NK-92 treated with Interleukin-12 subunit alpha and Interleukin-12 subunit beta, amount 100 ng/mL, for 24 hours (cell line): ENCODE data around the gene DAB2IP.
"Not testable (repeated sequence)": the region's sequence is repeated elsewhere in the genome, so short reads cannot be mapped to it uniquely, and the experiment has no call there.

Source experiments
- DNase-seq: peaks from one replicate; lab custom pipeline; 2025; lab: John Stamatoyannopoulos, UW

DAB2IP gene

DNA sequence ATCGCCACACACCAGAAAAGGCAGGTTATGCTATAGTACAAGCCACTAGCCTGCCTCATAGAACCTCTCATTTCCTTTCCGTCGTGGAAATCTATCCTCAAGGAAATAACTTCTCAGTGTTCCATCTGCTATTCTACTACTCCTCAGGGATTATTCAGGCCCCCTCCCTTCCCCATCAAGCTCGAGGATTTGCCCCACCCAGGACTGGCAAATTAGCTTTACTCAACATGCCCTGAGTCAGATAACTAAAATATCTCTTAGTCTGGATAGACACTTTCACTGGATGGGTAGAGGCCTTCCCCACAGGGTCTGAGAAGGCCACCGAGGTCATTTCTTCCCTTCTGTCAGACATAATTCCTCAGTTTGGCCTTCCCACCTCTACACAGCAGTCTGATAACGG, 142.9 kb downstream of the DAB2IP start:
- not testable (repeated sequence) for DNase-seq

DNA sequence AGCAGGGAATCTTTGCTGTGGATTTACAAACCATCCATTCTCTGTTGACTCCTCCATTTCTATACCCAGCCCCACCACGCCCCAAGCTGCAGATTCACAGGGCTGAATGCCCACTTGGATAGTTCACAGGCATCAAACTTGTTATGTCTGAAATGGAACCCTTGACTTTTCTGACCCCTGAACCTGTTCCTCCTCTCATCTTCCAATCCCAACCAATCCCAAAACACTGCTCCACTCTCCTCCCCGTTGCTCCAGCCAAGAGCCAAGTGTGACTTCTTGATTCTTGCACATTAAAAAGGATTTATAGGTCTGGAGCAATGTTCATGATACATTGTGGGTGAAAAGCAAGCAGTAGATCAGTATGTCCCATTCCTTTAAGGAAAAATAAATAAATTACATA, 145.6 kb downstream of the DAB2IP start:
- no peak for DNase-seq

DNA sequence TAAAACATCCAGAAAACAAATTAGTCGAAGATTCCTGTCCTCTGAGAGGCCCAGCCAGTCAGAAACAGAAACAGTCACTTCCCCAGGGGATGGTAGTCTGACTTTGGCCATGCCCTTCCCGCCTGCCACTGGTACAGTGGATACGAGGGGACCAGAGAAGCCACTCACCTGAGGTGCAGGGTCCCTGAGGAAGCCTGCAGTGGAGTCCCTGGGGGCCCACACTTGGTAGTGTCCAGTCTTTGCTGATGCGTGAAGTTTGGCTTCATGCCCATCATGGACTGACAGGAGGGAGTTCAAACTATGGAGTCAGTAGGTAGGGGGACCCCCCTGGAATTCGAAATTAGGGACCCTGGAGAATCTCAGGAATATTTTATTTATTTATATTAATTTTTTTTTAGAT, 147.5 kb downstream of the DAB2IP start:
- no peak for DNase-seq

DNA sequence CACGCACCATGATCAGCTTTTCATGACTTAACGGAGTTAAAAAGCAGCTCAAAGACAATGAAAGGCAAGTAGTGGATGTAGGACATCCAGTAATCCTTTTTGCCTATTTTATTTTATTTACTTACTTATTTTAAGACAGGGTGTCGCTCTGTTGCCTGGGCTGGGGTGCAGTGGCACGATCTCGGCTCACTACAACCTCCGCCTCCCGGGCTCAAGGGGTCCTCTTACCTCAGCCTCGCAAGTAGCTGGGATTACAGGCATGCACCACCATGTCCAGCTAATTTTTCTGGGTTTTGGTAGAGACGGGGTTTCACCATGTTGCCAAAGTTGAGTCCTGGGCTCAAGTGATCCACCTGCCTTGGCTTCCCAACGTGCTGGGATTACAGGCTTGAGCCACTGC, 148.9 kb downstream of the DAB2IP start:
- DNase-seq = no peak

DNA sequence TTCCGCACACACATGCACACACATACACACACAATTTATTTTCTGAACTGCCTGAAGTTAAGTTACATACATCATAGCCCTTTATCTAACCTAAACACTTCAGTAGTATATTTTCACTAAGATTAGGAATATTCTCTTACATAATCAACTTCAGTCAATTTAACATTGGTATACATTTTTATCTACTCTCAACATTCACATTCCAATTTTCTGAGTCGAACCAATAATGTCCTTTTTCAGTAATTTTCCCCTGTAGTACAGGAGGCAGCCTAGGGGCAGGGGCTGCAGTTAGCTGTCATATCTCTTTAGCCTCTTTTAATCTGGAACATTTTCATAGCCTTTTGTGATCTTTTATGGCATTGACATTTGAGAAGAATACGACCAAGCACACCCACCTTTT, 150.1 kb downstream of the DAB2IP start:
- DNase-seq = no peak

DNA sequence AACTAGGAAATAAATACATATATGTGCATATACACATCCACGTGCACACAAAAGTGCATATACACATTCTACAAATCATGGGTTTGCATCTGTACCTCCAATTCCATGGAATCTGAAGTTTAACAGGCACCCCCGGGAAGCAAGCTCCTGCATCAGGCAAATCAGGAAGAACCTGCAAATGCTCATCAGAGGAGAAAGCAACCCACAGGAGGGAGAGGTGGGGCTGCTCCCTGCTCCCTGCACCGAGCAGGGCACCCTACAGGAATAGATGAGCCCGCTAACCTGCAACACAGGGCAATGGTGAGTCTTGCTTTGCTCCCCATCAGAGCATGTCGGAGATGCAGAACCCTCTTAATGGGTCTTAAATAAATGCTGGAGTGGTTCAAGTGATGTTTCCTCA, 151.3 kb downstream of the DAB2IP start:
- DNase-seq = no peak

DNA sequence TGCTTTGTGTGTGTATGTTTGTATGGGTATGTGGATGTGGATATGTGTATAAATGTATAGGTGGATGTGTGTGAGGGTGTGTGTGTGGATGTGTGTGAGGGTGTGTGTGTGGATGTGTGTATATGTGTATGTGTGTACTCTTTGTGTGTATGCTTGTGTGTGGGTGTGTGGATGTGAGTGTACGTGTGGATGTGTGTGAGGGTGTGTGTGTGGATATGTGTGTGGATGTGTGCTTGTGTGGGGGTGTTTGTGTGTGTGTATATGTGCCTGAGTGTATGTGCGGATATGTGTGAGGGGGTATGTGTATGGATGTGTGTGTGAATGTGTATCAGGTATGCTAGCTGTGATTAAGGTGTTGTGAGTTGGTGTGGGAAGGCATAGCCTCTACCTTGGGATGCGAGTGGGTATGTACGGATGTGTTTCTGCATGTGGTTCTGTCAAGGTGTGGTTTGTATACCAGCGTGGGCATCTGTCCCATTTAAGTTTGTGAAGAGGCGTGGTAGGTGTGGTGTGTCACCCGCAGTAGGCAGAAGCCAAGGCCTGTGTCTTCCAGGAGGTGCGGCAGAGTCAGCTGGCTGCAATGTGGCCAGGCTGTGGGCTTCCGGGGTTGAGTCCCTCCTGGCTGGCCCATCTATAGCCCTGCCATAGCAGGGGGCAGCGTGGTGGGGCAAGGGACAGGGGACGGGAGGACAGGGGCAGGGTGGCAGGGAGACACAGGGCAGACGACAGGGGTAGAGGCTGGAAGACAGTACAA, 155.8 kb downstream of the DAB2IP start:
- DNase-seq = no peak

DNA sequence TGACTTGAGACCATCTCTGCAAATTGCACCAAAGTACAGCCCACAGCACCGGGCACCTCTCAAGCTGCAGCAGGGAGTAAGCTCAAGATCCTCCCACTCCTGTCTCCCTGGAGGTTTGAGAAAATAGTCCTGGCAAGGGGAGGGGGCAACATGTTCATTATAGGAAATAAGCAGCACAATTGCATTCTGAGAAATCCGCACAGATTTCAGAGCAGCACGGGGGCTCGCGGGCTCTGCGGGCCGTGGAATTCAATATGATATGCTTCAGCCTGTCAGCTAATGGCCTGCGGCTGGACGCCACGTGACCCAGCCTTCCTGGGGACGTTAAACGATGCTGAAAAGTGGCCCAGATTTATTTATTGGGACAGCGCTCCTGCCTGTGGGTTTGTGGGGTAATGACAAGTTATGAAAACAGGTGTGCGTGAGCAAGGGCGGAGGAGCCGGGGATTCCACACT, 156.4 kb downstream of the DAB2IP start:
- no peak for DNase-seq

DNA sequence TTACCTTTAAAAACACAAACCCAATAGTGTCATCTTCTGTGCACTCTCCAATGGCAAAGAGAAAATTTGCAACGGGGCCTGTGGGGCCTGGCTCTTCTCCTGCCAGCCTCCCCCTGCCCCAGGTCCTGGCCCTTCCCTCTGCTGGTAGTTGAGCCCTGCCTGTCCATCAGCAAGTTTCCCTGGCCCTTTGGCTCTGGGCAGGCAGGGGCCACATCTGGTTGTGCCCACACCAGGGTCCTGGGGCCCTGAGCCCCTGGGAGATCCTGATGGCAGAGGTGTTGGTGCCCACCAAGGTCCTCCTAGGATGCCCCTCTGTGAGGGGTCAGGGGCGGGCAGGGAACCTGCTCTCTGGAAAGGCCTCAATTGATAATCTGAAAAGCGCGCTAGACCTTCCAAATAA, 157.3 kb downstream of the DAB2IP start:
- DNase-seq = no peak

DNA sequence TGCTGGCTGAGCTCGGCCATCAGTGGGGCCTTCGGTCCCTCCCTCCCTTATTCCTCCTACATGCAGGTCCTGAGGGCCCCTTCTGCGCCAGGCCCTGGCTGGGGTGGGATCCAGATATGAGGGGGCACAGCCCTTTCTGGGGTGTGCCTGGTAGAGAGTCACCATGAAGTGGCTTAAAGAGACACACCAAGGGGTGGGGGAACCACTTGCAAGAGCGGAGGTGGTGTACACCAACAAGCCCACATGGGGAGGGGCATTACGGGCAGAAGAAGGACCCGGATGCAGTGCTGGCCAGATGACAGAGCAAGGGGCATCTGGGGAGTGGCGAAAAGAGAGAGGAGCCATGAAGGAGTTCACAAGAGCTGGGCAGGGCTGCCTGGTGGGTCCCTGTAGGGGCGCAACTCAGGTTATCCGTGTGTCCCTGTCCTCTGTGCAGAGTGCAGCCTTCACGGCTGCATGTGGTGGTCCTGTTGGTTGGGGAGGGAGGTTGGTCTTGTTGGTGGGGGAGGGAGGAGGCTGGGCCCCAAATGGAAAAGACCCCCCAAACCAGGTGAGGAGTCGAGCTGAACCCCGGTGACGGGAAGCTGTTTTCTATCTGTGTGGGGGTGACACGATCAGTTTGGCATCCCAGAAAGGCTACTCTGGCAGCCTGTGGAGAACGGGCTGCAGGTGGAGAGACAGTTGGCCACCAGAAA, 158.1 kb downstream of the DAB2IP start:
- DNase-seq = no peak

DNA sequence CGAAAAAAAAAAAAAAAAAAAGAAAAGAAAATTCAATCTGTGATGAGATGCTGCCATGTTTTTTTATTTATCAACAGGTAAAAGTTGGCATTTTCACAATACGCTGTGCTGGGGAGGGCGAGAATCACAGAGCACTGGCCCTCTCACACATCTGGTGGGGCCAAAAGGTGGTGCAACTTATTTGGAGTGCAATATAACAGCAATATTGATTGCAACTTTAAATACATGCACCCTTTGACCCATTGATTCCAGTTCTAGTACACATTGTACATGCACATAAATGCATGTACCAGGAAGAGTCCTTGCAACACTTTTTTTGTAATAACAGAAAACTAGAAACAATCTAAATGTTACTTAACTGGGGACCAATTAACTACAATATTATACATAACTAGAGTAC, 159.1 kb downstream of the DAB2IP start:
- no peak for DNase-seq

DNA sequence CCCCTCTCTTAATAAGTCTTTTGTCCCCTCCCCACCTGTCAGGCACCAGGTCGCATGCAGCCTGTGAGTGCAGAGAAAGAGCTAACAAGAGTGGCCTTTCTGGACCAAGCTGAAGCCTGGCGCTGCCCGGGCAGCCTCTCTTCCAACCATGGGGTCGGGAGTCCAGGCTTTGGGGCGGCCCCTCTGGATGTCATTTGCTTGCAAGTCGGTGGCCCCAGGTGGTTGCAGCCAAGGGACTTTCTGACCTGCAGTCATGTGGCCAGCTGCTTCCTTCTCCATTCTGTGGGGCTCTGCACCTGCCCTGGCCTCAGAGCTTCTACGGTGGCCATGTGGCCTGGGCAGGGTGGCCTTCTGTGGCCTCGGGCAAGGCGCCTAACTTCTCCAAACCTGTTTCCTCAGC, 159.7 kb downstream of the DAB2IP start:
- no peak for DNase-seq

DNA sequence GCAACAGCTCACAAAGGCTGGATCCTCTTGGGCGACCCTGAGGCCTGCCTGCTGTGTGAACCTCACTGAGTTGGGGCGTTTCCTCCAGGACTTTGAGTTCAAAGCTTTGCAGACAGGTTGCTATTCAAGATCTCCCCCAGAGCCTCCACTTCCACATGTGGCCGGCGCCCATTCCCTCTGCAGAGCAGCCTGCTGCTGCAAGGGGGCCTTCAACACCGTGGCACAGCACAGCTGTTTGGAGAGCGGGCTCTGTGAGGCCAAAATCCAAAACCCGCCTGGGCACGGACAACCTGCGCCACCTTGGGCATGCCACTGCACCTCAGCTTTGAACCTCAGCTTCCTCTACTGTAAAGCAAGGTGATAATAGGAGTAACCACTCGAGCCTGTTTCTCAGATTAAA, 160.3 kb downstream of the DAB2IP start:
- DNase-seq = no peak

DNA sequence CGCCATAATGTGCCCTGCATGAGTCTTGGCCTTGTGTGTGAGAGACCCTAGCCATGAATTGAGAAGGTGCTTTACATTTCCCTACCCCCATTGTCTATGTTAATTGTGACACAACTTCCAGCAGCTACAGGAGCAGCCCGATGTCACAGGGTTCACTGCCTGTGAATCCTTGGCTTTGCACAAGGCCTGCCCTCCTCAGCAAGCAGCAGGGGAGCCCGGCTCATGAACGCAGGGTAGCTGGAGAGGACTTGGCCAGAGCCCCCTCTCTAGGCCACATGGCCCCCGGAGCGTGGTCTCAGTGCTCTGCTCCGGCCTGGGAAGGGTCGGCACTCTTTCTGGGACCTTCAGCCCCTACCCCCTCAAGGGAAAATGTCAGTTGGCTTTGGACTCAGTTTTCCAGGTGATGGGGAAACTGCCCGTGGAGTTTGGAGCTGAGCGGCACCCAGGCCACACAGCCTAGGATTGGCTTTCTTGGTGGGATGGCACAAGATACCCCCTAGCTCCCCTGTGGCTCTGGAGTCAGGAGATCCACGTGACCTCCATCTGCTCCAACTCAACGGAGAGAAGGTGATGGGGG, 160.8 kb downstream of the DAB2IP start:
- no peak for DNase-seq

DNA sequence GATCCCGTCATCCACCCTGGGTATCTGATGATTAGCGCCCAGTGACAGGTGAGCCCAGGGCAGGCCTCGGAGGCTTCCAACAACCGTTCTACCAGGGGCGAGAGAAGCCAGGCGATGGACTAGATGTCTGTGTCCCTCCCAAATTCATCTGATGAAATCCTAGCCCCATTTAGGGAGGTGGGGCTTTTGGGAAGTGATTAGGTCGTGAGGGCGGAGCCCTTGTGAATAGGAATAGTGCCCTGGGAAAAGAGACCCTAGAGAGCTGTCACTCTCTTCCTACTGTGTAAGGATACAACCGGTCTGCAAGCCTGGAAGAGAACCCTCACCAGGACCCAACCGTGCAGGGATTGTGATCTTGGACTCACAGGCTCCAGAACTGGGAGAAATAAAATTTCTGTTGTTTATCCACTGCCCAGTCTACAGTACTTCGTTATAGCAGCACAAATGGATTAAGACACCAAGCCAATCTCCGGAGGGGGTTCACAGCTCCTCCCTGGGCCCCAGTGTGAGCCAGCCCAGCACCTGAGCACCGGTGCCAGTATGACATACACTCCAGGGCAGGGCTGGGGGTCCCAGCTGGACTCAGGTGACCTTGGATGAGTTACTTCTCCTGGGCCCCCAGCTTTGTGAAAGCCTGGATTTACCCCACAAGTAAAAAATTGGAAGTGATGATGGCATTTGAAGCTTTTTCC, 162.2 kb downstream of the DAB2IP start:
- DNase-seq = no peak

DNA sequence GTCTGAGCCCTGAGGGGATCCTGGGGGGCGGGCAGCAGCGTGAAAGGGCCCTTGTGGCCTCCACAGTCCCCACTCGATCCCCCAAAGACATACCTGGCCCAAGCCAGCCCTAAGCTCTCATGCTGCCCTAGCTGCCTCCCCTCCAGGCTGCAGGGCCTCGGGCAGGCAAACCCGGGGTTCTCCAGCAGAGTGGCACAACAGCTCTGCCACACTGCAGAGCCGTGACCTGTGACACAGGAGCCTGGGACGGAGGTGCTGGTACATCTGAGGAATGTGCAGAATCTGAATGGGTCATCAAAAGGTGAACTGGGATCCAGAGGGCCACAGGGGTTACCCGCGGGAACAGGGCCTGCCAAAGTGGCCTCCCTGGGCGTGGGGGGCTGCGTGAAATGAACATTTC, 163.2 kb downstream of the DAB2IP start:
- DNase-seq = no peak

DNA sequence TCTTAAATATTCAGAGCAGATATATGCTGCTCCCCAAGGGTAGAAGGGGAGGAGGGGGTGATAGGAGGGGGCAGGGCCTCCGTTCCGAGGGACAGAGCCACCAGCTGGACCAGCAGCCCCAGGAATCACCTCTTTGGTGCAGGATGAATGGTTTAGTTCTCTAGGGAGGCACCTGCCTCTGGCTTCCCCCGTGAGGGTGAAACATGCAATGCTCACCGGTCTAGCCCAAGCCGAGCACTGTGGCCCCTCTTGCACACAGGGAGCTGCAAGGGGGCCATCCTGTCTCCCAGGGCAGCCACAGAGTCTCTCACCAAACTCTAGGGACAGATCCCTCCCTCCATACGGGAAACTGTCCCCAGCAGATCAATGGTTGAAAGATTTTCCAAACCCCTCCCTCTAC, 163.7 kb downstream of the DAB2IP start:
- DNase-seq = no peak

DNA sequence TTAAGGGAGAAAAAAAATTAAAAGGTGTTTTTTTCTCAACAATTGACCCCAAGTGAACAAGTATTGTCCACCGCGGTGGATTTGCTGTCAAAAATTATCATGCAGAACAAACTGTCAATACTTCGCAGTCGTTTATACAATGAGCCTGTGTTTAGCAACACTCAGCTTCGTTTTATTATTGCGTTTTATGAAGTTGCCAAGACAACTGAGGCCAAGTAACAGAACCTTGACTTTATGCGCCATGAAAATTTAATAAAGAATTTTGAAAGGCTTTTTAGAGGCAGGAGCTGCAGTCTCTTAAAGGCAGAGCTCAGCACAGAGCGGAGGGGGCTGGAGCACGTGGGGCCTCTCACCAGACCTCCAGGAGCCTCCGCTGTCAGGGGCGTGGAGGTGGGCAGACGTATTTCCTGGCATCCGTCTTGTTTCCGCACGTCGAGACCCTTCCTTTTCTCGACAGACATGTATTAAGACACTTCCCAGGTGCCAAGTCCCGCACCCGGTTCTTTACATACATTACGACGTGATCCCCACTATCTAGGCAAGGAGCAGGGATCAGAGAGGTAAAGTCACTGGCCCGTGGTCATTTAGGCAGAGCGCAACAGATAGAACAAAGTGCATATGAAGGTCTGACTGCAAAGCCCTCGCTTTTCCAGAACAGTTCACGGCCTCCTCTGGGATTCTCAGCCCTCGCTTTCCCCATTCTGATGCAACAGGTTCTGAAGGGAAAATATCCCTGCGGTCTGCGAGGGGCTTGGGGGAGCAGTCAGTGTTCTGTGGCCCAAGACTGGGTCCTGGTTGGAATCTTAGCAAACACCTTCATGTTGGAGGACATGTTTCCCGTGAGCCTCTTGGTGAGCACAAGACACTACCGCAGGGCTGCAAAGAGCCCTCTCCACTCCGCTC, 164.4 kb downstream of the DAB2IP start:
- no peak for DNase-seq

DNA sequence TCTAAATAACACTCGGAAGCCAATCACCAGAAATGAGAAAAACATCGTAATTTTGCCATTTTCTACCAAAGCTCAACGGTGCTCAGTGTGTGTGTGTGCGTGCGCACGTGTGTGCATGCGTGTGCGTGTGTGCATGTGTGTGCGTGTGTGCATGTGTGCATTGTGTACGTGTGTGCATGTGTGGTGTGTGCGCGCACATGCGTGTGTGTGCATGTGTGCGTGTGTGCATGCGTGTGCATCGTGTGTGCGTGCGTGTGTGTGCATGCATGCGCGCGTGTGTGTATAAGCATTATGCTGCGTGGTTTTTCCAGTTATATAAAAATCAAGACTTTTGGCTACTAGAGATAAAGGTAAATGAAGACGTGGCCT, 165.0 kb downstream of the DAB2IP start:
- DNase-seq = no peak

DNA sequence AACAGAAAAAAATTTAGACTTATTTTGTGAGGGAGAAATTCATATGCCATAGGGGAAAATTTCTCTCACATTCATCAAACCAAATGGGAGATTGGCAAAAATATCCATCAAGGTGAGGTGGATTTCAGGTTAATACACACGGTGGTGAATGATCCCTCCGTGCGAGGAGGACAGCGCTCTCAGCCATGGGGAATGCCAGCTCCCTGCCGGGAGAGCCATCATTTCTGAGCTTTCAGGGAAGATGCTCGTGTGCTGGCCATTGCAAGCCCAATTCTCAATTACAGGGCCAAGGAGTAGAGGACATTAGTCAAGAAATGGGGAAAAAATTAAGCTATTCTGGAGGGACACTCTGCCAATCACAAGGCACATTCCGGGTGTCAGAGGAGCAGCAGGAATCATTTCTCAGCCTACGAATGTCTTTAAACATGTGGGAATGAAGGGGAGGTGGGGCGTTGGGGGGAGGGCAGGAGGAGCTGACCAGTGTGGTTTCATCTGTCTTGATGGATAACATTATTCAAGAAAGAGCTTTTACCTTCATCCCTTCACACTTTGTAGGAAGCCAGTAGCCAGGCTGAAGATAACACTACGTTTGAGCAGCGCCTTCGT, 165.5 kb downstream of the DAB2IP start:
- no peak for DNase-seq

DNA sequence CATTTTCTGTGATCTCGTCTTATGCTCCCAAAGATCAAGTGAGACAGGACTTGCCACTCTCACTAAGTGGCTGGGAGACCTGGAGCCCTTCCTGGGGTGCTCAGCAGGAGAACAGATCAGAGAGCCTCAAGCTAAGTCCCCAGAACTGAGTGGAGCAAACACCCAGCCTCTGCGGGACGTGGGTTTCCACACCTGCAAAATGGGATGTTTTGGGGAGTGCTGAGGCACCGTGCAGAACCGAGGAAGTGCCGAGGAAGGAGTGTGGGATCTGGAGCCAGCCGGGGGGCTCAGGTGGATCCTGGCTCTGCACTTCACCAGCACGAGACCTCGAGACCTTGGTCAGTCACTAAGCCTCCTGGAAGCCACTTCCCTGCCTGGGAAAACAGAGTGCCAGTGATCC, 166.0 kb downstream of the DAB2IP start:
- DNase-seq = no peak
